HG02798 (cell line): ENCODE measurements around the gene GPR108.

Source experiments
- ATAC-seq: cut with Tn5 transposase; IDR thresholded peaks from one replicate; pipeline ENCODE4 v1.9.1; 2021; ENCODE audit warnings: mild to moderate bottlenecking; ENCODE audit not compliant: unreplicated experiment, poor library complexity

The GPR108 gene

GRCh38 chr19:6738787-6739389 lies 1.5 kb upstream of the GPR108 start:
- no peak for ATAC-seq

DNA sequence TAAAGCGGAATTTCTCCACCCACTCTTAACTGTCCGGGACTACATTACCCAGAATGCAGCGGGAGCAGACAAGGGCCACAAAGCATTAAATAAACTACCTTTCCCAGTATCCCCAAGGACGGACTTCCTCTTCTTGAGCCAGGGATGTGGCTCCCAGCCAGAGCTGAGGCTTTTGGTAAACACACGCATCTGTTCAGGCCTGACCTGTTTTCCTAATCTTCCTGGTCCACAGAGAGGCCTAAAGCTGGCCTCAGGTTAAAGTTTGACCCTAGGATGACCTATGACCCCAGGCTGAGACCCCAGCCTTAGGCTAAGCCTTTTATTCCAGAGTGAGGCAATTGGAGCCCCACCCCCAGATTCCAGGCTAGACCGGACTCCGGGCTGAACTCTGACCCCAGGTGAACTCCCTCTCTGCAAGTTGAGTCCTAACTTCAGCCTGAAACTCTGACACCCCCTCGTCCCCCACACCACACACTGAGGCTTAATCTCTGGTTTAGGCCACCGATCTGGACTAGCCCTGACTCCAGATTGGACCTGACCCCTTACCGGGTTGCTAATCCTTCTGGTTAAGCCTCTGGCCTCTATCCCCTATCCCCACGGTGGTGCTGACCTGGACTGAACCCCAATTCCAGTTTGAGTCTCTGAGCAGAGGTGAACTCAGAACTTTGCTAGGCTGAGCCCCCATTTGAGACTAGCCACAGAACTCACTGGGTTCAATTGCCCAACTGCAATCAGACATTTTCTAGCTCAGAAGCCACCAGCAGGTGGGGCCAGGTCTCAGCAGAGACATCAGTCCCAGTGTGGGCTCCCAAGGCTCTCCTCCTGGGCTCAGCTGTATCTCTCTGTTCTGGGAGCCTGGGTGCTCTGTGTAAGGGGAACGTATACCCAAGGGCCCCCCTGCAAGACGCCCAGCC lies 750 bp upstream of the GPR108 start:
- no peak for ATAC-seq

DNA sequence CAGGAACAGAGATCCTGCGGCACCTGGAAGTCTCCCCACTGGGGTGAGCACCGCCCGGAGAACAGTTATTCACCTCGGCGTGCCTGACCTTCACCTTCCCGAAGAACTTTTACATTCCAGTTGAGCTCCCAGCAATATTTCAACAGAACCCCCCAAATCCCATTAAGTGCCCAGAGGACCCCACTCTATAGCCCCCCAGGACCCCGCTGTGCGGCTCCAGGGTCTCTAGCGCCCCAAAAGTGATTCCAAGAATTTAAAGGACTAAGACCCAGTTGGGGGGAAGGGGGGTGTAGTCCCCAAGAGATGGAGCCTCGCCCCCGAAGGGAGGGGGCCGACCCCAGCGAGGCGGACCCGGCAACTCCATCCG lies 480 bp downstream of the GPR108 start:
- no peak for ATAC-seq

DNA sequence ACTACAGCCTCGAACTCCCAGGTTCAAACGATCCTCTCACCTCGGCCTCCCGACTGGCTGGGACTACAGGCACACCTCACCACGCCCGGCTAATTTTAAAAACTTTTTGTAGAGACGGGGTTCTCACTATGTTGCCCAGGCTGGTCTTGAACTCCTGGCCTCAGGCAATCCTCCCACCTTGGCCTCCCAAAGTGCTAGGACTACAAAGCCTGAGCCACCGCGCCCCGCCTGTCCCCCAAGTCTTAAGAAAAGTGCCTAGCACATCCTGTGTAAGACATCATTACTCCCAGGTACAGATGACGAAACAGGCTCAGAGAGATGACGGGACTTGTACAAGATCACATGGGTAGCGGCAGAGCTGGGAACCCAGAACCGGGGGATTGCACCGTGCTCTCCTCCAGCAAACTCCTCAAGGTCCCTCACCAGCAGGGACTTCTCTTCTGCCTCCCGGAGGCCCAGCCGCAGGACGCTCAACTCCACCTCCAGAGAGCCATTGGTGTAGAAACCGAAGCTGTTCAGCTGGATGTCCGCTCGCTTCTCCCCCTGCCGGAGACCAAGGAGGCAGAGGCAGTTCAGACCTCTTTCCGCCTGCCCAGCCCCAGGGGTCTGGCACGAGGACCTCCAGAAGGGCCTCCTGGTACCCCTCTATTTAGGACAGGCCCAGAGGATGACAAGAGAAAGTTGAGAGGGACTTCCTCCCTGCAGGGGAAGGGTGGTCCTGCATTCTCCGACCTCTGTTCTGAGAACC lies 1.0 kb downstream of the GPR108 start:
- peak; percentile 12 for ATAC-seq

DNA sequence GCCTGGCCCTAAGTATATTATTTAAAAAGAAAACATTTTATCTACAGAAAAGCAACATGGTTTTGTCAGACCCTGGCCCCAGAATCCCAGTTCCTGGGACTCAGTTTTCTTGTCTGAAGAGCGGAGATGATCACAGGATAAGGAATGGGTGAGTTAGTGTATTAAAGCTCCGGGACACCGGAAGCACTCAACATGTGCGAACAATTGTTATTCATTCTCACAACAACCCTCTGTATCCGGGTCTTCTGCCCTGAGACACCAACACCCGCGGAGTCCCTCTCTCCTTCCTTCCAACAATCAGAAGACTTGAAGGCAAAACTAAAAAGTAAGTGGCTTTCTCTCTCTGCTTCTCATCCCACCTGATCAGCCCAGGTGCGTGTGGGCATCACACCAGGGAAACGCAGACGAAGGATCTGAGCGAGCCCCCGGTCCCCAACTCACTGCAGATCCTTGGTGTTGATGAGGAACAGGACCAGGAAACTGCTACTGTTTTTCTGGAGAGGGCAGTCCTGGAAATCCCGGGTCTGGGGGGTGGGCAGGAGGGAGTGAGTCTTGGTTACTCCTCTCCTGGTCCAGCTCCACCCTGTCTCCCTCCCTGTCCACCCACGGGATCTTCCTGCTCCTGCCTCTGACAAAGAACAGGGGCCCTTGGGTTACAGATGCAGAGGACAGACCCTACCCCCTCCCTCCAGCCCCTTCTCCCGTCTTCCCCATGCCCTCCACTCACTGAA lies 2.0 kb downstream of the GPR108 start:
- no peak for ATAC-seq

DNA sequence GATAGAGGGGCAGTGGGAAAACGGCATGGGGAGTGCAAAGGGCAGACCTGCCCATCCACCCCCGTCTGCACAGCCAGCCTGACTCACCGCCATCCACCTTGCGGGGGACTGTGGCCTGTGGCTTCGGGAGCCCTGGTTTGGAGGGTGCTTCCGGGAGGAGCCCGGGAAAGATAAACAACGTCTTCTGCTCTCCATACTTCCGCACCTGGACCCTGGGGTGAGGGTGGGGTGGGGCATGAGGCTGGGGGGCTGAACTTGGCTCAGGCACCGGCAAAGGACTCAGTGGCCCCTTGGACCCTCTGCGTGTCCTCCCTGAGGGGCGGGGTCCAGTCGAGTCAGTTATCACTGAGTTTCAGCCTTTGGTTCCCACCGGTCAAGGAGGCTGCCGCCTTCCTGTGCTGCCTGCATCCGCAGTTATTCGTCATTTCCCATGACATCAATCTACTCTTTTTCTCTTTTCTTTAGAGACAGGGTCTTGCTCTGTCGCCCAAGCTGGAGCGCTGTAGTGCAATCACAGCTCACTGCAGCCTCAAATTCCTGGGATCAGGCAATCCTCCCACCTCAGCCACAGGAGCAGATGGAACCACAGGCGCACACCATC lies 3.2 kb downstream of the GPR108 start:
- ATAC-seq, result no peak

DNA sequence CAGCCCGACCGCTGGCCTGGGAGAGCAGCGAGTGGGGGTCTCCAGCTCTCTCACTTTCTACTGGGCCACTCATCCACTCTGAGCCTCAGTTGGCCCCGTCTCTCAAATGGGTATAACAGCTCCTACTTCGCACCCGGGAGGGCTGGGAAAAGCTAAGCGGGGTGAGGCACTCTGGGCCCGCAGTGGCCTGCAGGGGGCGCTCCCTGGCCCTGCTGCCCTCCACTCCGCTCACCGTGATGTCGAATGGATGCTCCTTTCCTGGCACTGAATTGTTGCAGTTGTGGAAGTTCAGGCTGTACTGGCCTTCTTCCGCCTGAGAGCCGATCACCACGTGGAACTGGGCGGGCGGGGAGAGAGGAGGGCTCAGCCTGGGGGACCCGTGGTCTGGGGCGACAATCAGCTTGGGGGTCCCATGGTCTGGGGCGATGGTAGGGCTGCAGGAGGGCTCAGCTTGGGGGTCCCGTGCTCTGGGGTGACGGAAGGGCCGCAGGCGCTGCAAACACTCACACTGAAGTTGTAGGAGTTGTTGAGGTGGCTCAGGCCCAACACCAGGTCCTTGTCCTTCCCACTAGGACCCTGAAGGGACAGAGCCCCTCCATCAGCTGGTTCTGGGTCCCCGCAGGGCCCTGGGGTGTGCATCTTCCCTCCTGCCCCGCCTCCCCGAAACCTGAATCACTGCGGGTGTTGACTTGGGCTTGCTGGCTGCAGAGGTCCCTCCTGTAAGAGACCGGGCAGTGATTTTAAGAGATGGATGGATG lies 3.9 kb downstream of the GPR108 start:
- no peak for ATAC-seq

- ATAC-seq, result no peak
Observed at GRCh38 chr19:6732803-6733337, 4.5 kb downstream of the GPR108 start.

DNA sequence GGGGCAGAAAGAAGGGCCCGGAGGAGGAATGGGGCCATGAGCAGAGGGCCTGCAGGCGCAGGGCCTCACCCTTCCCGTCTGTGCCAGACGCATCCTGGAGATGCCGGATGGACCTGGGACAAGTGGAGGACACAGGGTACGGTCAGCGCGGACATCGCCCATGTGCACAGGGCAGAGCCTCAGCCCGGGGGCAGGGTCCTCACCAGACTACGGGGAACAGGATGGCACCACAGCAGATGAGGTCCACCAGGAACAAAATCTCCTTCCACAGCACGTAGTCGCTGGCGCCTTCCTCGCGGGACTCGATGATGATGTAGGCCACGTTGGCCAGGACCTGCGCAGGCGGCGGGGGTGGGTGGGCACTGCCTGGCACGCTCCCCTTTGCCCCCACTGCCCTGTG lies 5.6 kb downstream of the GPR108 start:
- ATAC-seq, result no peak

- ATAC-seq, result no peak
Observed at GRCh38 chr19:6730941-6731670, 6.3 kb downstream of the GPR108 start.

- no peak for ATAC-seq
Observed at GRCh38 chr19:6730153-6730804, 7.1 kb downstream of the GPR108 start.

- ATAC-seq, result no peak
Observed at GRCh38 chr19:6729573-6730152, 7.7 kb downstream of the GPR108 start.

DNA sequence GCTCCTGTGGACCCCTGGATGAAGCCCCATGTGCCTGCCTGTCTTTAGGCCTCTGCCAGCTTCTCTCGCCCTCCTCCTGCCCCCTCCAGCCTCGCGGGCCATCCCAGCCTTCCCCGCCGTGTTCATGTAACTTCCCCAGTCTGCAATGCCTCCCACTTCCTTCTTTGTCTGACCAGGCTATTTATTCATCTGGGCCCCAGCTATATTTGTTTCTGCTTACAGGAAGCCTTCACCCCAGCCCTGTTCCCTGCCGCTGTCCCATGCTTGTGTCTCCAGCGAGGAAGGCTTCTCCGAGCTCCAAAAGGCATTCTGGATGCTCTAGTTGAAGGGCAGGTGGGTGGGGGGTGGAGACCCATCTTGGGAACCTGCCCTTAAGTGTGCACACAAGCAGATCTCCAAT lies 9.0 kb downstream of the GPR108 start:
- no peak for ATAC-seq

GRCh38 chr19:6725513-6726231 lies 11.7 kb downstream of the GPR108 start:
- ATAC-seq, result no peak

DNA sequence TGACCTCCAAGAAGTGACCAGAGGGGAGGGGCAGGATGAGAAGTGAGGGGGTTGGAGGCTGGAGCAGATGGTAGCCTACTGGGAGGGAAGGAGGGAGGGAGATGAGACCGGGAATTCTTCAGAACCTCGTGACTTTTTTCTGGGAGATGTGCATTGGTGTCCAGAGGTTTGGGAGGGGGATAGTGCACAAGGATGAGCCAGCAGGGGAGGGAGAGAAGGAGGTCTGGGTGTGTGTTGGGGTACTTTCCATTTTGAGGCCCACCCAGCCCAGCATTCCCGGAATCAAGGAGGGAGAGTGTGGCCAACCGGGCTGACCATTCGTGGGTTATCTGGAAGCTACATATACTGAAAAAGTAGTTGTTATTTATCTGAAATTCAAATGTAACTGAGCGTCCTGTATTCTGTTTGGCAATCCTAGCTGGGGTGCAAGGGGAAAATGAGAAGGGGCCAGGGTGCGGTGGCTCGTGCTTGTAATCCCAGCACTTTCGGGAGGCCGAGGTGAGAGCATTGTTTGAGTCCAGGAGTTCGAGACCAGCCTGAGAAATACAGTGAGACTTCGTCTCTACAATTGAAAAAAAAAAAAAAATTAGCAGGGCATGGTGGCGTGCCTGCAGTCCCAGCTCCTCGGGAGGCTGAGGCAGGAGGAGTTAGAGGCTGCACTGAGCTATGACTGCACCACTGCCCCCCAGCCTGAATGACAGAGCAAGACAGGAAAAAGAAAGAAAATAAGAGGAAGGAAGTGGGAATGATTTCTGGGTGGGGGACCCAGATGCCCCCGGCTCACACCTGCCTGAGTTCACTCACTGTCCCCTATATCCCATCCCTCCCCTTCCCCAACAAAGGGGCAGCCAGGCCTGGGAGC lies 12.5 kb downstream of the GPR108 start:
- no peak for ATAC-seq

- ATAC-seq, result no peak
Observed at GRCh38 chr19:6723738-6724137, 13.6 kb downstream of the GPR108 start.
